Body of pancreas (tissue), 4 donors: ENCODE data around the gene CLASP1. TPM values are rescaled to one million over a fixed set of nuclear protein-coding genes. Genes with fewer than 3 reads are reported as not detected.

Experiments used
- ATAC-seq: fragments of 150-250 bp; one replicate; pipeline ENCODE4 v1.9.1; 2016
- DNase-seq, 4 donors: peaks; one replicate each; pipeline ENCODE4 v3.0.0-alpha.2; 2019
- H3K27ac ChIP-seq, 4 donors: fragments of 200-600 bp; sonication (generic); 1 replicate in 3 of 4; 2 replicates in 1 of 4; pipeline versions ENCODE4 v1.5.1 to v1.6.1; 2016 to 2019; ENCODE audit warnings: mild to moderate bottlenecking in 1 of 4, mixed read lengths in 1 of 4, moderate library complexity in 1 of 4
- H3K27me3 ChIP-seq, 2 donors: fragments of 200-600 bp; sonication (generic); one replicate each; pipeline ENCODE4 v1.6.0; 2016; ENCODE audit warnings: mild to moderate bottlenecking in 1 of 2
- H3K36me3 ChIP-seq, 2 donors: fragments of 200-600 bp; sonication (generic); replicated peaks in 1 of 2; 2 replicates each; pipeline ENCODE4 v1.5.1; 2016; ENCODE audit warnings: low read depth in 2 of 2; ENCODE audit not compliant: insufficient read depth in 1 of 2
- H3K4me1 ChIP-seq: fragments of 200-600 bp; sonication (generic); one replicate; pipeline ENCODE4 v1.6.0; 2016
- H3K4me3 ChIP-seq, 2 donors: fragments of 200-600 bp; sonication (generic); 1 replicate in 1 of 2; 2 replicates in 1 of 2; pipeline ENCODE4 v1.5.1; 2016 to 2019
- H3K9me3 ChIP-seq, 3 donors: fragments of 200-600 bp; sonication (generic); 1 replicate in 2 of 3; 2 replicates in 1 of 3; pipeline ENCODE4 v1.5.1; 2016
- CTCF ChIP-seq, 7 experiments: fragments of 450-650 bp in 4 of 7; fragments of 200-600 bp in 3 of 7; sonication (generic) in 3 of 7; IDR thresholded peaks; one replicate each; pipeline ENCODE4 v1.5.1; 2016 to 2019; ENCODE audit warnings: antibody characterized with exemption in 7 of 7
- POLR2A ChIP-seq, 3 donors: fragments of 450-650 bp; IDR thresholded peaks; one replicate each; pipeline ENCODE4 v1.6.1; 2016; ENCODE audit warnings: antibody characterized with exemption in 3 of 3, mild to moderate bottlenecking in 2 of 3
- WGBS, 2 donors: methylation state at CpG; one replicate each; pipeline ENCODE4 v1.1.5; 2017; 5-methylcytosine and 5-hydroxymethylcytosine counted together
- intact Hi-C: fragments of 100-400 bp; cut with DNase I; formaldehyde crosslinking; loops from one replicate; pipeline ENCODE4 v1.15.1; 2023
- total RNA-seq, 2 donors: library from RNA; depleted of rRNA; stranded (reverse); fragments of >200 nt; gene quantifications; one replicate each; pipeline ENCODE4 v1.1.0, GENCODE V29; 2016

CLASP1 gene
- total RNA-seq, 2 donors from 2014 or later, result 28.5 to 44.2 TPM

- H3K9me3 ChIP-seq, result no peaks in the 10 kb centered on the region
- DNase-seq, result peak; percentile 49 to 79 (median 72)
- intact Hi-C loops, result no loop called here
- peaks cover 7% of the 10 kb centered on the region for H3K4me1 ChIP-seq
- H3K27me3 ChIP-seq, result no peaks in the 10 kb centered on the region
- H3K36me3 ChIP-seq, result peaks cover 0 to 18% of the 10 kb centered on the region in 2 donors
- H3K27ac ChIP-seq, result no peak overlapping the region
- WGBS, 2 donors, result 42 to 47% methylated on average over 8 of the region's 8 CpGs
- TF ChIP-seq POLR2A (IDR thresholded peaks at IDR 0.05) (no peak), CTCF (IDR thresholded peaks at IDR 0.05) (no peak)
- peak; percentile 57 for ATAC-seq
- H3K4me3 ChIP-seq, result no peak overlapping the region
Measured at GRCh38 chr2:121360566-121361300, 288.5 kb downstream of the CLASP1 start.

- H3K4me1 ChIP-seq, result peaks cover 11% of the 10 kb centered on the region
- intact Hi-C loops, result loop anchor here (10.0 kb wide), 1 partner anchor 265 kb away; no protein-coding TSS in a partner anchor
- WGBS, 2 donors, result 88 to 89% methylated on average over 9 of the region's 9 CpGs
- no peak for TF ChIP-seq POLR2A (IDR thresholded peaks at IDR 0.05)
- TF ChIP-seq CTCF (IDR thresholded peaks at IDR 0.05), result no peak
- no peaks in the 10 kb centered on the region for H3K27me3 ChIP-seq
- ATAC-seq, result no peak
- H3K9me3 ChIP-seq, result no peaks in the 10 kb centered on the region
- H3K4me3 ChIP-seq, result no peak overlapping the region
- no peak overlapping the region for H3K27ac ChIP-seq
- DNase-seq, result no peak
- H3K36me3 ChIP-seq, result peaks cover 0 to 12% of the 10 kb centered on the region in 2 donors
Measured at GRCh38 chr2:121359716-121360565, 289.3 kb downstream of the CLASP1 start.

- no peak overlapping the region for H3K4me3 ChIP-seq
- no peak for ATAC-seq
- peaks cover 11% of the 10 kb centered on the region for H3K4me1 ChIP-seq
- TF ChIP-seq POLR2A (IDR thresholded peaks at IDR 0.05) (no peak), CTCF (IDR thresholded peaks at IDR 0.05) (no peak)
- H3K27ac ChIP-seq, result no peak overlapping the region
- intact Hi-C loops, result loop anchor here (10.0 kb wide), 1 partner anchor 264 kb away; no protein-coding TSS in a partner anchor
- no peaks in the 10 kb centered on the region for H3K9me3 ChIP-seq
- 92 to 97% methylated on average over 1 of the region's 1 CpG for WGBS, 2 donors
- no peaks in the 10 kb centered on the region for H3K27me3 ChIP-seq
- H3K36me3 ChIP-seq, result peaks cover 0 to 10% of the 10 kb centered on the region in 2 donors
- DNase-seq, result no peak
Measured at GRCh38 chr2:121359170-121359569, 290.1 kb downstream of the CLASP1 start.

- Histone ChIP-seq H3K4me3 (no peak overlapping the region), H3K36me3 (peaks cover 0 to 10% of the 10 kb centered on the region in 2 donors), H3K9me3 (no peaks in the 10 kb centered on the region), H3K27ac (no peak overlapping the region), H3K27me3 (no peaks in the 10 kb centered on the region), H3K4me1 (peaks cover 11% of the 10 kb centered on the region)
- DNase-seq, result no peak
- TF ChIP-seq POLR2A (IDR thresholded peaks at IDR 0.05) (no peak), CTCF (IDR thresholded peaks at IDR 0.05) (no peak)
- no peak for ATAC-seq
- 91 to 92% methylated on average over 2 of the region's 2 CpGs for WGBS, 2 donors
- intact Hi-C loops, result loop anchor here (10.0 kb wide), 1 partner anchor 263 kb away; no protein-coding TSS in a partner anchor
Measured at GRCh38 chr2:121358291-121358690, 291.0 kb downstream of the CLASP1 start.
